ENCODE data around the gene GINS2.

DNA sequence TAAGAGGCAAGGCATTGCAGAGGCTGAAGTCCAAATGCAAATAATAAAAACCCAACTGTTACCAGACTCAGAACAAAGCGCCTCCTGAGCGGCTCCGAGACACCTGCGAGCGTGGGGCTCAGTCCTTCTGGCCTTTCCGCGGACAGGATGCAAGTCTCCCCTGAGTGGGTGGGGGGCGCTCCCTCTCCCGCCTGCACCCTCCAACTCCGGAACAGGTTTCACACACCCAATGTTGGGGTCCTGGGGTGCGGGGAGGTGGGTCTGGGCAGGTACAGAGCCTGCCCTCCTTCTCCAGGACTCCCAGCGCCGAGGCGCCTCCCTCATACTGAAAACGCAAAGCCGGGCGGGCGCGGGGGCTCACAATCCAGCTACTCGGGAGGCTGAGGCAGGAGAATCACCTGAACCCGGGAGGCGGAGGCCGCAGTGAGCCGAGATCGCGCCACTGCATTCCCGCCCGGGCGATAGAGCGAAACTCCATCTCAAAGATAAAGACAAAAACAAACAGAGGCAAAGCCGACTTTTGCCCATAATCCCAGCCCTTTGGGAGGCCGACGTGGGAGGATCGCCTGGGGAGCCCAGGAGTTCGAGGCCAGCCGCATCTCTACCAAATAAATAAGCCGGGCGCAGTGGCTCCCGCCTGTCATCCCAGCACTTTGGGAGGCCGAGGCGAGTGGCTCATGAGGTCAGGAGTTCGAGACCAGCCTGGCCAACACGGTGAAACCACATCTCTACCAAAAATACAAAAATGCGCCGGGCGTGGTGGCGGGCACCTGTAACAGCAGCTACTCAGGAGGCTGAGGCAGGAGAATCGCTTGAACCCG, 893 bp downstream of the GINS2 start:
- TF ChIP-seq POLR2A (IDR thresholded peaks at IDR 0.05): no peak
- TF ChIP-seq, protein P1, sequence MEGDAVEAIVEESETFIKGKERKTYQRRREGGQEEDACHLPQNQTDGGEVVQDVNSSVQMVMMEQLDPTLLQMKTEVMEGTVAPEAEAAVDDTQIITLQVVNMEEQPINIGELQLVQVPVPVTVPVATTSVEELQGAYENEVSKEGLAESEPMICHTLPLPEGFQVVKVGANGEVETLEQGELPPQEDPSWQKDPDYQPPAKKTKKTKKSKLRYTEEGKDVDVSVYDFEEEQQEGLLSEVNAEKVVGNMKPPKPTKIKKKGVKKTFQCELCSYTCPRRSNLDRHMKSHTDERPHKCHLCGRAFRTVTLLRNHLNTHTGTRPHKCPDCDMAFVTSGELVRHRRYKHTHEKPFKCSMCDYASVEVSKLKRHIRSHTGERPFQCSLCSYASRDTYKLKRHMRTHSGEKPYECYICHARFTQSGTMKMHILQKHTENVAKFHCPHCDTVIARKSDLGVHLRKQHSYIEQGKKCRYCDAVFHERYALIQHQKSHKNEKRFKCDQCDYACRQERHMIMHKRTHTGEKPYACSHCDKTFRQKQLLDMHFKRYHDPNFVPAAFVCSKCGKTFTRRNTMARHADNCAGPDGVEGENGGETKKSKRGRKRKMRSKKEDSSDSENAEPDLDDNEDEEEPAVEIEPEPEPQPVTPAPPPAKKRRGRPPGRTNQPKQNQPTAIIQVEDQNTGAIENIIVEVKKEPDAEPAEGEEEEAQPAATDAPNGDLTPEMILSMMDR (IDR thresholded peaks at IDR 0.05): no peak
